Renal pelvis (tissue), 12 donors: Measurements from ENCODE around the gene TRAF6. TPM values are rescaled to one million over a fixed set of nuclear protein-coding genes. Genes with fewer than 3 reads are reported as not detected.
"Not testable (repeated sequence)": the region's sequence is repeated elsewhere in the genome, so short reads cannot be mapped to it uniquely, and the experiment has no call there.

ENCODE experiments used
- DNase-seq: peaks from one replicate; pipeline ENCODE4 v3.0.0-alpha.2; 2013
- long read RNA-seq, 16 experiments: transcript quantifications; one replicate each; lab custom pipeline, GENCODE V29; 2026
- polyA plus RNA-seq, 3 donors: library from polyadenylated mRNA; unstranded; fragments of 120-200 nt; gene quantifications; one replicate each; pipeline ENCODE4 v1.2.1, GENCODE V29; 2013; ENCODE audit not compliant: insufficient read length in 3 of 3

Gene TRAF6
- polyA plus RNA-seq, result 10 to 100 TPM; 15.0 to 18.2 (median 17.4) TPM
- long read RNA-seq, donor 1, full-length matches to known transcripts, result 2 of 2 reads
- long read RNA-seq, donor 1, partial matches to known transcripts, result 0 of 2 reads
- long read RNA-seq, donor 1, other reads (novel, unspliced or antisense), result 0 of 2 reads
- long read RNA-seq, donor 2, full-length matches to known transcripts, result 4 of 4 reads
- long read RNA-seq, donor 2, partial matches to known transcripts, result 0 of 4 reads
- long read RNA-seq, donor 2, other reads (novel, unspliced or antisense), result 0 of 4 reads
- long read RNA-seq, donor 3, full-length matches to known transcripts, result 3 of 3 reads
- long read RNA-seq, donor 3, partial matches to known transcripts, result 0 of 3 reads
- long read RNA-seq, donor 3, other reads (novel, unspliced or antisense), result 0 of 3 reads
- long read RNA-seq, donor 4, full-length matches to known transcripts, result 1 of 1 reads
- long read RNA-seq, donor 4, partial matches to known transcripts, result 0 of 1 reads
- long read RNA-seq, donor 4, other reads (novel, unspliced or antisense), result 0 of 1 reads
- long read RNA-seq, donor 5, full-length matches to known transcripts, result 1 of 1 reads
- long read RNA-seq, donor 5, partial matches to known transcripts, result 0 of 1 reads
- long read RNA-seq, donor 5, other reads (novel, unspliced or antisense), result 0 of 1 reads
- long read RNA-seq, donor 6, full-length matches to known transcripts, result 2 of 2 reads
- long read RNA-seq, donor 6, partial matches to known transcripts, result 0 of 2 reads
- long read RNA-seq, donor 6, other reads (novel, unspliced or antisense), result 0 of 2 reads
- long read RNA-seq, donor 7, full-length matches to known transcripts, result 6 of 6 reads
- long read RNA-seq, donor 7, partial matches to known transcripts, result 0 of 6 reads
- long read RNA-seq, donor 7, other reads (novel, unspliced or antisense), result 0 of 6 reads
- long read RNA-seq, donor 8, full-length matches to known transcripts, result 2 of 2 reads
- long read RNA-seq, donor 8, partial matches to known transcripts, result 0 of 2 reads
- long read RNA-seq, donor 8, other reads (novel, unspliced or antisense), result 0 of 2 reads
- long read RNA-seq, donor 9, full-length matches to known transcripts, result 6 of 6 reads
- long read RNA-seq, donor 9, partial matches to known transcripts, result 0 of 6 reads
- long read RNA-seq, donor 9, other reads (novel, unspliced or antisense), result 0 of 6 reads
- long read RNA-seq, donor 10, result 0 reads
- long read RNA-seq, donor 11, full-length matches to known transcripts, result 5 of 5 reads
- long read RNA-seq, donor 11, partial matches to known transcripts, result 0 of 5 reads
- long read RNA-seq, donor 11, other reads (novel, unspliced or antisense), result 0 of 5 reads
- long read RNA-seq, donor 12, full-length matches to known transcripts, result 7 of 7 reads
- long read RNA-seq, donor 12, partial matches to known transcripts, result 0 of 7 reads
- long read RNA-seq, donor 12, other reads (novel, unspliced or antisense), result 0 of 7 reads
- long read RNA-seq, donor 13, full-length matches to known transcripts, result 1 of 9 reads
- long read RNA-seq, donor 13, partial matches to known transcripts, result 8 of 9 reads
- long read RNA-seq, donor 13, other reads (novel, unspliced or antisense), result 0 of 9 reads
- long read RNA-seq, donor 14, result 0 reads
- long read RNA-seq, donor 15, full-length matches to known transcripts, result 7 of 7 reads
- long read RNA-seq, donor 15, partial matches to known transcripts, result 0 of 7 reads
- long read RNA-seq, donor 15, other reads (novel, unspliced or antisense), result 0 of 7 reads
- long read RNA-seq, donor 16, full-length matches to known transcripts, result 3 of 3 reads
- long read RNA-seq, donor 16, partial matches to known transcripts, result 0 of 3 reads
- long read RNA-seq, donor 16, other reads (novel, unspliced or antisense), result 0 of 3 reads

GRCh38 chr11:36509694-36510593 lies at the start of gene TRAF6:
Gene TRAF6, minus strand, starts transcription at chr11:36510272. Its CDS starts 8,757 bp downstream, at chr11:36501515.
- DNase-seq, result peak; percentile 89

- DNase-seq, result no peak
These were observed 48.7 kb upstream of the TRAF6 start for GRCh38 chr11:36558571-36559413.

- no peak for DNase-seq
These were observed 47.9 kb upstream of the TRAF6 start for GRCh38 chr11:36557991-36558390.

GRCh38 chr11:36557390-36557789 lies 47.3 kb upstream of the TRAF6 start:
- DNase-seq, result not testable (repeated sequence)

- no peak for DNase-seq
These were observed 40.5 kb upstream of the TRAF6 start for GRCh38 chr11:36550385-36551115.

GRCh38 chr11:36540998-36541397 lies 30.9 kb upstream of the TRAF6 start:
- no peak for DNase-seq

GRCh38 chr11:36534276-36534840 lies 24.3 kb upstream of the TRAF6 start:
- no peak for DNase-seq

GRCh38 chr11:36532941-36533601 lies 23.0 kb upstream of the TRAF6 start:
- no peak for DNase-seq

- no peak for DNase-seq
These were observed 20.8 kb upstream of the TRAF6 start for GRCh38 chr11:36530840-36531239.

GRCh38 chr11:36513965-36514364 lies 3.9 kb upstream of the TRAF6 start:
- no peak for DNase-seq

GRCh38 chr11:36512016-36512415 lies 1.9 kb upstream of the TRAF6 start:
- no peak for DNase-seq

- not testable (repeated sequence) for DNase-seq
These were observed 990 bp upstream of the TRAF6 start for GRCh38 chr11:36511062-36511461.

GRCh38 chr11:36510594-36510942 lies 496 bp upstream of the TRAF6 start:
- peak; percentile 9 for DNase-seq

GRCh38 chr11:36509201-36509639 lies 852 bp downstream of the TRAF6 start:
- peak; percentile 47 for DNase-seq

GRCh38 chr11:36508743-36509142 lies 1.3 kb downstream of the TRAF6 start:
- no peak for DNase-seq

GRCh38 chr11:36507824-36508489 lies 2.1 kb downstream of the TRAF6 start:
- no peak for DNase-seq
